CD4-positive, alpha-beta T cell treated with Interleukin-21 for 1 hour (primary cell): ENCODE results near the gene PRAC2.

Source experiments
- DNase-seq: peaks from one replicate; pipeline ENCODE4 v3.0.0-alpha.2; 2020

The PRAC2 gene

DNA sequence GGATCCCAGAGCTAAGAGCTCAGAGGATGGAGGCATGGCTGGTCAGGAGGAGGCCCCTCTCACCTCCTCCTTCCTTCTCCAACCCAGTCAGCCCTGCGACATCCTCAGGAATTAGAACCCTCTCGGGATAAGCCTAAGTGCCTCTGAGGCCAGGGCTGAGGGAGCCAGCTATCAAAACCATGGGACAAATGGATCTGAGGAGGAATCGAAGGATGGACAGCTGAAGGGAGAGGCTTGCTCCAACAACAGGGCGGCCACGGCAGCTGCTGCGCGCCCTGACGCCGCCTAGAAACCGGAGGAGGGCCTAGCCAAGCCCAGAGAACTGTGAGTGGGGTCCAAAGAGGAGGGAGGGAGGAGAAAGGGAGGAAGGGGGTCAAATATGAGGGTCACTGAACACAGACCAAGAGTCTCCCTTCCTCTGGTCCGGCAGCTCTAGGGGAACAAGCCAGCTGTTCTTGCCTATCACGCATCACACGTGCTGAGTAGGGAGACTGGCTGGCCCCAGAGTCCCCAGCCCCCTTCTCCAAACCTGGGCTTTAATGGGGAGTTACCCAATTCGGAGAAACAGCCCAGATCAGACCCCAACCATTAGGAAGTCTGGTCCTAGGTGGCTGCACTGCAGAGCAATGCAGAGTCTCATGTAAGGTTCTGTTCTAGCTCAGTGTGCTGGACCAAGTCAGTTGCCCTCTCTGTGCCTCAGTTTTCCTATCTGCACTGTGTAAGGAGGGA lies 11.5 kb downstream of the PRAC2 start:
- no peak for DNase-seq

DNA sequence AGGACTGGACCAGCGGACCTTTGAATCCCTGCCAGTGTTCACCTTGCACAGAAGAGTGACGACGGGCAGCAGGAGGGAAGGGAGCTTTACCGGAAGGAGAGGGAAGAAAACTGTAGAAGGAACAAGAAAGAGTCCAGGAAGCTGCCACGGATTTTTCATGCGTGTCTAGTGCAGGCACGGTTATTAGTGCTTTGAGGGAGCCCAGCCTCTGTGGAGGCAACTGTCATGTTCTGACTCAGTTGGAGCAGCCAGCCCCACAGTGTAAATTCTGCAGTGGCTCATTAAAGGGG lies 12.0 kb downstream of the PRAC2 start:
- no peak for DNase-seq

DNA sequence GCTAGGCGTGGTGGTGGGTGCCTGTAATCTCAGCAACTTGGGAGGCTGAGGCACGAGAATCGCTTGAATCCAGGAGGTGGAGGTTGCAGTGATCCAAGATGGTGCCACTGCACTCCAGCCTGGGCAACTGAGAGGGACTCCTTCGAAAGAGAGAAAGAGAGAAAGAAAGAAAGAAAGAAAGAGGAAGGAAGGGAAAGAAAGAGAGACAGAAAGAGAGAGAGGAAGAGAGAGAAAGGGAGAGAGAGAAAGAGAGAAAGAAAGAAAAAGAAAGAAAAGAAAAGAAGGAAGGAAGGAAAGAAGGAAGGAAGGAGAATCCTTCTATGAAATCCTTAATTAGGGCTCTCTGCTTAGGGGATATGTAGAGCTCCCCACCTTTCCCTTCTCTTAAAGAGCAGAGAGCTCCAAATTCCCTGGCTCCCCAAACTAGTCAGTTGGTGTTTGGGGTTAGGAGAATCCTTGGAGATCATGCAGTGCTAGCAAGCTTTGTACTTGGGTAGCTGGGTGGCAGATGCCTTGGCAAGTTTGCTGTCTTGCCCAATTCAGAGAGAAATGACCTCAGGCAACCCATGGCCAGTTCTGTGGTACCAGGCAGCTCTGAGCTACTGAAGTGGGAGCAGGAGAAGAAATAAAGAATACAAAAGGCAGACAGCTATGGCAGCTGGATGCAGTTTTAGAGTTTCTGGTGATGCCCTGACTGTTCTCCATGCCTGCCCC lies 14.5 kb downstream of the PRAC2 start:
- DNase-seq, result no peak

DNA sequence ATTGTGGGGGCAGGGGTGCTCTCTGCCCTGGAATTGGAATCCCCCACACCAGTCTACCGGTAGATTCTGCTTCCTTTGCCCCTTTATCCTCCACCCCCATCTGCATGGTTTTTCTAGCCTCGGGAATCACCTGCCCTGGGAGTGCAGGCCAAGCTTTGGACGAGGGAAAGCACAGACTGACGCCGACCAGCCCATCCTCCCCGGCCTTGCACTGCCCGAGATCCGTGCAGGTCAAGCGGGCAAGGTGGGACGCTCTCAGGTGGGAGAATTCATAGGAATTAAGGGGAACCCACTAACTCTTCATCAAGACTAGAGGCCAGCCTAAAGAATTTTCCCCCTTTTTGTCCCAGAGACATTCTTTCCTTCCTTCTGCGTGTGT lies 15.4 kb downstream of the PRAC2 start:
- no peak for DNase-seq

DNA sequence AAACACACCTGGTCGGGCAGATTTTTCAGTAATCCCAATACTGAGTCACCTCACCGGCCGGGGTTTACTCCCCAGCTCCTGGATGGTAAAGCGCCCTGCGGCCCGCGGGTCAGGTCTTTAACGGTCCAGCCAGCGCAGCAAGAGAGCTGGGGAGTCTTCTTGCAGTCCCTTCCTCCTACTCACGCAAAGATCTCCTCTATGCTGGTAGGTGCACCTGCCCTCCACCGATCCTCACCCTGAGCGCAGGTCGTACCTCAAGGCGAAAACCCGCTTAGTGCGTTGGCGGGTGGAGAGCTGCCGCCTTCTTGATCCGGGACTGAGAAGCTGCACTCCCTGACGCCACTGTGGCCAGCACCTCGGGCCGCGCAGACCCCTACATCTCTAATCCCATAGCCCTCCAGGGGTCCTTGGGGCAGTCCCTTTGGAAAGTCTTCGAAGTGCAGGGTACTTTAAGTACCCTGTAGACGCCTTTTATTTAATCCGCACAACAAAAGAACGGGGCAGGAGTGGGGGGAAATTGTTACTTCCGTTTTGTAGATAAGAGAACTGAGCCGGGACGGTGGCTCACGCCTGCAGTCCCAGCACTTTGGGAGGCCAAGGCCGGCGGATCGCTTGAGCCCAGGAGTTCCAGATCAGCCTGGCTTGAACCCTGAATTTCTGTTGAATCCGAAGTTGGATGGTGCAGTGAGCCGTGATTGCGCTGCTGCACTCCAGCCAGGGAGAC lies 16.0 kb downstream of the PRAC2 start:
- DNase-seq, result no peak

DNA sequence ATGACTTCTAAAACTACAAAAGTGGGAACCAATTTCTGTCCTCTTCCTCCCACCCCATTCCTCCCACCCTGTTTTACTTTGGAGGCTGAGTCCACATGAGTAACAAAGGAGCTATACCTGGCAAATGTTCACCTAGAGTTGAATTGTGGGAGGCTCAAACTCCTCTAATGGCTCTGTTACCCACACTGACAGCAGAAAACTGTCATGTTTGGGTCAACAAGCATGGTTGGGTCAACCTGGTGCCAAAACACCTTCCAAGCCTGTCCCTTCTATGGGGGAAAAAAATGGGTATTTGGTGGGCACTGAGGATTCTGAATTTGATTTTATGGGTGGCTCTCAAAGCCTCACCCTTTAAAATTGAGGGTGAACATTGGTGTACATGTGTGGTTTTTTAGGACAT lies 17.6 kb downstream of the PRAC2 start:
- DNase-seq, result no peak

DNA sequence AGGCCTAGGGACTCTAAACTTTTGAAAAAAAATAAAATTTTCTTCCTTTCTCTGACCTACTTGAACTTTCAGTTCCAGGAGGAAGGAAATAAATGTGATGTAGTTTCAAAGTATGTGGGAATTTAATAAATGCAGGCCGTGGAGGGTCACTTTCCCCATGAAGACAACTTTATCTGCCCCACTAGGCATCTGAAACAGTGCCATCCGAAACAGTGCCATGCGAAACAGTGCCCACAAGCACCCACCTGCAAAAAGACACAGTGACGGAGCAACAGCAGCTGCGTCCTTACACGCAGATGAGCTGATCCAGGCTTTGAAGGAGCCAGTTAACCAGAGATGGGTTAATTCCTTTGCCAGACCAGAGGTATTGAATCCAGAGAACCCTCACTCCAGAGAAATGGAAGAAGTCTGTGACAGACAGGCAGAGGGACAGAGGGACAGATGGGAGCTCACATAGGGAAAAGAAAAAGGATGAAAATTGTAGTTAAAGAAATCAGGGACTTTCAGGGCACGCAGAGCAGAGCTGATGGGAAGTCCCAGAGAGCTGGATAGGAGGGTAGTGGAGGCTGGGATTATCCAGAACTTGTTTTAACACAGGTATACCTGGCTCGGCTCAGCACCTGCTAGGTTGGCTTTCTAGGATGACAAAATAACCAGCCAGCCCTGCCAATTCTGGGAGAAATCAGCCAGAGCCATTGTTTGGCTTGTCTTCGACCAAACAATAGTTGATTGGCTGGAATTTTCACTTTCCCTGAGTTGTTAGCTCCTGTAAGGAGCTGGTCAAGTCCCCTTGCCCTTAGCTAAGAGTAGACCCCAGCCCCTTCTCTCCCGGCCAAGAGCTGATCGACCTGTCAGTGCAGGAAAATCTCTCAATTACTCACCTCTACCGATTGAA lies 22.6 kb downstream of the PRAC2 start:
- no peak for DNase-seq

DNA sequence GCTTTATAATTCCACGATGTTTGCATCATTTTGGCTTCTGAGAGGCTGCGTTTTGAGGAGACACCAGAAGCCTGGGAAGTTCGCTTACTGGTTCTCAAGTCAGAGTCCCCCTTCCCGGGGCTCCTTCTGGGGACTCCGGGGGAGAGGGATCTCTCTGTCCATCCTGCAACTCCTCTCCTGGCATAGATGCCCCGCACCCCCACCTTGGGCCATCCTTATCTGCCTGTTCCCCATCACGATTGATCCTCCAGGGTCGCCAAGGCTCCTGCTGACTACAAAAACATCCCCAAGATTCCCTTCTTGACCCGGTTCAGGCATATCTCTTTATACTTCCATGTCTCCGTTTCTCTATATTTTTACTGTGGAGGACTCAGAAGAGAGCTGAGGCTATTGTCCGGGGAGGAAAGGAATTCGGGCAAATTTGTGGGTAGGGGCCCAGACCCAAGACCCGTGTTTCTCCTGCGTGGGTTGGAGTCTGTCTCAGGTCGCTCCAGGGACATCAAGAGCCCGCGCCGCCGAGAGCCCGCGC lies 24.0 kb downstream of the PRAC2 start:
- DNase-seq, result no peak

DNA sequence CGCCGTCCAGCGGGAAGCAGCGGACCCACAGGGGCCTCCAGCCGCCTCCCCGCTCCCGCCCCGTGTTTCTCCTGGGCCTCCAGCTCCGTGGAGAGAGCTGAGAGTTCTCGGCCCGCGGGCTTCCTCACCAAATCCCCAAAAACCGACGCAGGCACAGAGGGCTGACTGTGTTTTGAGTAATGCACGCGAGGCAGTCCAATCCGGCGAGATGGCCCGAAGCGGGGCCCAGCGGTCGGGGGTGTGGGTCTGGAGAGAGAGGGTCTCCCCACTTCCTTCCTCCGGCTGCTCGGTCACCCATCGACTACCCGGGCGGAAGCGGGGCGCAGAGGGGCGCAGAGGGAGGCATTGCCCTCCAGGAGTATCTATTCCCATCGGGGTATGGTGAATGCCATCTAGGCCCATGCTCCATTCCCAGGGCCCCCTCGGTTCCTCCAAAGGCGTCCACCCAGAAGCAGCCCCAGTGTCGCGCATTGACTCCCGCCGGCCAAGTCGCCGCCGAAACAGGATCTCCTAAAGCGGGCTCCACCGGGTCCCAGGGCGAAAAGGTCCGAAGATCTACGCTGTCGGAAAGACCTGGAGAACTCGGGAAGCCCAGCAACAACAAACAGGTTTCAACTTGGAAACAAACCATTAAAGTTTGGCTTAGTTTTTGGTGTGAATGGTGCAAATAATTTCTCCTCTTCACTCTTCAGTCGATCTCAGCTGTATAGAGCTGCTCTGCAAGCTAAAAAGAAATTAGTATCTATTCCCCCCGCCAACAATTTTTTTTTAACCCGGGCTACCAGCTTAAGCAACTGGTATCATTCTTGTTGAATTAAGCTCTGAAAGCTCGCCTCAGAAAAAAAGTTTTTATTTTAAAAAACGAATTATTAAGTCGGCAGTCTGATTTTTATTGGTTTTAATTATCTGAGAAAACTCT lies 24.7 kb downstream of the PRAC2 start:
- DNase-seq, result no peak

DNA sequence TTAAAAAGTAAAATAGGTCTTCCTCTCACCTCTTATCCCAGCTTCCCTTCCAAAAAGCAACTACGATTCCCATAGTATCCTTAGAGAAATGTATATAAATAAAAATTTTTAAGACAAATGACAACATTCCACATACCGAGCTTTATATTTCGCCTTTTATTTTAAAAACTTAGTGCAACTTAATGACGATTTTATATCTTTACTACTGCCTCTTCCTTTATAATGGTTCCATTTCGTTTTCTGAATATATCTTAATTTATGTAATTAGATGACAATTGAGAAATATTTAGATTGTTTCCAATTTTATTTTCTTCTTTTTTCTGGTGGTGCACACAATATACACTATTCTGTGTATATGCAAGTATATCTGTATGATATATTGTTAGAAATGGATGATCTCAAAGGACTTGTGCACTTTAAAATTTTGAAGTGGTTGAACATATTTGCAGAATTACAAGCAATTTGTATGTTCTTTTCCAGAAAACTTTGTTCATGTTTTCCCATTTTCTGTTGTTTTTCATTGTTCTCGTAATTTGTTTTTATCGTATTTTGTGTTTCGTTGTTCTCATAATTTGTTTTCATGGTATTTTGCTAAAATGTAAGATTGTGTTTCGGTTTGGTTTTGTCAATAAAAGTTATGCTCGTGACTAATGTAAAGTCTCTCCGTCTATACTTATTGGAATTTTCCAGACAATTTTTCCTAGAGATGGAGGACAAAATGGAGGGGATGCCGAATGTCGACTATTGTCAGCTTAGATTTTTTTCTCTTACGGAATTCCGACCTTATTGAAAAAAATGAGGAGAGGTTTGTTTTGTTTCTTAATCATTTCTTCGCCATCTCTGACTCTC lies 26.0 kb downstream of the PRAC2 start:
- DNase-seq, result no peak

DNA sequence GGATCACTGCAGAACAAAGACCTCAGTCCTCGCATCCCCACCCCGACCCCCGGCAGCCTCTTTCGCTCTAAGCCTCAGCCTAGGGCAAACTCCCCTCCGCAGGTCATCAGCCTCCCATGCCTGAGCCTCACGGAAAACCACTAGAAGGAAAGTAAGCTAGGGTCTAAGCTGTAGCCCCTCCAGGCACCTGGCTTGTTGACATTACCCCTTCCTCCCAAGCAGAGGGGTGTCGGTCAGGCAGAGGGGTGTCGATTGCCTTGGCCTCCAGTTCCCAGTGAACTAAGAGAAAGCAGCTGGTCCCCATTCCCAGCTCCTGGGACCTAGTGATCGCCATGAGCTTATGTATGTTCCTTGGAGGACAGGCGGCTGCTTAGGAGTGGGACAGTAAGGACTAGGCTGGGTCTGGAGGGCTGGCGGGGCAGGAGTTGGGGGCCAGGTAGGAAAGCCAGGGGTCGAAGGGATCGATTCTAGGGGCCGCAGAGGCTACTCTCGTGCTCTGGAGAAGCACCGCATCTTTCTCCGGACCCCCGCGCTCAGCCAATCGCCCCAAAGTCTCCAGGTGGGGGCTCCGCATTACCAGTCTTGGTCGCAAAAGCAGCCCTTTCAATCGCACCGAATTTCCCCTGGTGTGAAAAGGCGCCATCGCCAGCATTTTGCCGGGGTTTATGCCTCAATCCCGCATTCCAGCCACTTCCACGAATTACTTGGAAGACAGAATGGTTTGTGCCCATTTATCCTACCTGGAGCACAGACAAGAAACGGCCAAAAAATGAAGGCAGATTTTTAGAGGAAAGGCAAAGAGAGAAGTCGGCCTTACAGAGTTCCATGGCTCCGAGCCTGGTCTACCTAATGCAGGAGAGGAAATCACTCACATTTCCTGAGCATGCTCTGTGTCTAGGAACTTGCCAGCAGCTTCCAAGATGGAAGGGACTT lies 26.9 kb downstream of the PRAC2 start:
- no peak for DNase-seq

DNA sequence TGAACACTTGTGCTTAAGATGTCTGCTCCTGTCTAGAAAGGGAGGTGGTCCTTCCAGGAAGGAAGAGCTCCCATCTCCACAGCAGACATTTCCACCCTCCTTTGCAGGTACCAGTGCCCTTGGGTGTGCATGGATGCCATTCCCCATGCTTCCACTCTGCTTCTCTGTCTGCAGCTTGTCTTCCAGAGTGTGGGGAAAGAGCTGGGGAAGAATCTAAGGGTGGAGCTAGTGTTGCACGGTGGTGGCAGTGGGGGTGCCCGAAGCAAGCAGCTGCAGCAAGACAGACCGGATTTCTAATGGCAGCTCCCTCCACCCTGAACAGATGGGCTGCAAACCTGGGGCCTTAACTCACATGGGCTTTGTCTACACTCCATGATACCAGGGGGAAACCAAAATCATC lies 28.2 kb downstream of the PRAC2 start:
- DNase-seq, result no peak

DNA sequence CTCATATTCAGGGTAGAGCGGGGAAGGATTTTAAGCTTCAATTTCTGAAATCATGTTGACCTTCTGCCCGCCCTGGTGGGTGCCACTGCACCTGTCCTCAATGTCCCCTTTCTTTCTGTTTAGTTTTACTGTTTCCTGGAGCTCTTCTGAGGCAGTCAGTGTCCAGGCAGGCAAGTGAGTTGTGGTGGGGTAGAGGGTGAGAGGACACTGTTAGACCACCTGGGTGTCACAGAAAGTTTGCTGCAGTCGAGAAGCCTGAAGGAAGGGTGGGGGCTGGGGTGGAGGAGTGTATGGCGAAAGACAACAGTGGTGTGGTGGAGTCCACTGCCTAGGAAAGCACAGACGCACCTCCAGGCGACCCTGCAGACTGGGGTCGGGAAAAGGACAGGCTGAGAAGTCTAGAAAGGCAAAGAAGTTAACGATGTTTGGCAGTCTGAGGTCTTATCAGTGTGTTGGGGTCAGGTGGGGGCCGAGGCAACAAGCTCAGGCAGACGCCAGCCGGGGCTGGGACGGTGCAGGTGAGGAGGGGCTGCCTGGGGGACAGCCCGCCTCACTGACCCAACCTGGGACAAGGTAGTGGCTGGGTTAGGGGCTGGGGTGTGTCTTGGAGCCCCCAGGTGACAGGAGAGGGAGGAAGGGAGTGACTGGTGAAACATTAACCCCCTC lies 28.9 kb downstream of the PRAC2 start:
- no peak for DNase-seq

DNA sequence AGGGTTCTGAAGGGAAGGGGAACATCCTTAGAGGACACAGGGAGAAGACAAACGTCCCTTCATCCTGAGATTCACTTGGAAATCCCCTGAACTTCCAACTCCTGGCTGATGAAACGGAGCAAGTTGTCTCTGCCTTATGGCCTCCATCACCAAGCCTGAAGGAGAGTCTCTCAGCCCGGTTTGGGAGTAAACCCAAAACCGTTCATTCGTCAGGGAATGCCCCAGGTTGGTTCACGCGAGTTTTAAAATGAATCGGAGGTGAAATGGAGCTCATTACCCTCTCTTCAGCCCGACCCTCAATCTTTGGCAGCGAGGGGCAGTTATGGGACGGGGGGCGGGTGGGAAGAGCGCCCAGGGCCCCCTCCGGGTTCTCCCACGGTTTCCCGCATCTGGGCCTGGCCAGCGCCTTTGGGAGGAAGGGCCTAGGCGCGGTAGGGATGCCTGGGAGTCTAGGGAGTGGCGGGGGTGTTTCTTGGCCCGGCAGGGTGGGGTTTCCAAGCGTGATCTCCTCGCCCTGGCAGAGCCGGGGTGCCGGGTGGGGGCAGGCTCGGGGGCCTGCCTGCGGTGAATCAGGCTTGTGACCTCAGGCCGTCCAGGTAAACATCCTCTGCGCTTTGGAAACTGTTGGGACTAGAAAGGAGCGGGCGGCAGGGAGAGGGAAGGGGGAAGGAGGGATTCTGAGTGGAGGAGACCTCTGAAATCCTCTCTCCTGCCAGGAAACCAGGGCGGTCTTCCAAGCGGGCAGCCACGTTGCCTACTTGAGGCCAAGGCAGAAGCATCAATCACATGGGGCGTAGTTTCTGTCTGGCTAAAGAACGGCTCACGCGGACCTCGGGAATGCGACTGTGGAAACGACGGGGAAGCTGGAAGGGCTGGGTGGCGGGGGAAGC lies 29.7 kb downstream of the PRAC2 start:
- no peak for DNase-seq

DNA sequence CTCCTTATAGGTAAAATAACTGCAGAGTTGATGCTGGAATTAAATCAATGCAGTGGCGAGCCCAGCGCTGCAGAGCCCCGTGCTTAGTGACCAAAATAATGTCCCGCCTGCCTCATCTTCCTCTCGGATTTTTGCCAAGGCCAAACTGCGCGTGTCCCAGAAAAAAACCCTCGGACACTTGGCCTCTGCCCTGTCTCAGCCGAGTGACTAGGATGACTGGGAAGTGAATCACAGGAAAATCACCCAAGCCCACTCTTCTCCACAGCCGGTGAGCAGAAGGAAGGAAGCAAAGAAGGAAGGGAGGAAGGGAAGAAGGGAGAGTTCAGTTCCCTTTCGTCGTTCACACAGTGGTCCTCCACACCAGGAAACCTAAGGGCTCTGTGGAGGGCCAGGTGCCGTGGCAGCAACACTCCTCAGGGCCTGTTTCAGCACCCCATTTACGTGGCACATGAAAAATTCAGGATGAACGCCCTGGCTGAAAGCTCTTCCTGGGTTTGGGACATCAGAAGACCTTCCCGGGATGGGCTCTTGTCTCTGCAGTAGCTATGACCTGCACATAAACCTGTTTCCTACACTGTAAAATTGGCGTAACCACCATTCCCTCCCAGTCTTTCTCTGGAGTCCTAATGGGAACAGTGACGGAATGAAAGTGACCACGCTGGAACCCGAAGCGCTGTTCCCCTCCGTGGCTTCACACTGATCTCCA lies 31.0 kb downstream of the PRAC2 start:
- DNase-seq, result no peak

DNA sequence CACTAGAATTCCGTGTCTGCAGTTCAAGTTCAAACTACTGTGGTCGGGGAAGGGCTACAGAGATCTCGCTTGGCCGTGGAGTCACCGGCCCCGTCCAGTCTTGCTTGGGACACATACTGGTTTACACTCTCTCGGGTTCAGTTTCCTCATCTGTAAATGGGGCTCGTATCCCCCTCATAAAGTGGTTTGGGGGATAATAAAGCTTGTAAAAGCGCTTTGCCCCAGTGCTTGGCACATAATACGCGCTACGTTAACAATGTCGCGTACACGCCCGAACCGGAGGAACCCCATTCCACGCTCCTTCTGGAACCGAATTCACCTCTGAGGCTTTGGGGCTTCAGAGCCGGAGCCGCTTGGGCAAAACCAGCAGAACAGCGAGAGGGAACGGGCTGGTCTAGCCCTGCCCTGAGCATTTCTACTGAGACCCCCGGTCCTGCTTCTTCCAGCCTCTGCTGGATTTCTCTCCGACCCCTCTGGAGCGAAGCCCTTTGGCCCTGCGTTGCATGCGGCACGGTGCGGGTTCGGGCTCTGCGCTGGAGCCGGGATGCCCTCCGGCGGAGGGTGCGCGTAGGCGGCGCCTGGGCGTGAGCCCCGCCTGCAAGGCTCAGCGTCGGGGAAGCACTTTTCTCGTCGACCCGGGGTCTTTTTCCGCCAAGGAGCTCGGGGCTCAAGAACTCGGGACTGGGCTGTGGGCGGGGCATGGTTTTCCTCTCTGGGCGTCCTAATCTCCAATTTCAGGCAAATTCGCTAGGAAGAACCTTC lies 31.7 kb downstream of the PRAC2 start:
- no peak for DNase-seq

DNA sequence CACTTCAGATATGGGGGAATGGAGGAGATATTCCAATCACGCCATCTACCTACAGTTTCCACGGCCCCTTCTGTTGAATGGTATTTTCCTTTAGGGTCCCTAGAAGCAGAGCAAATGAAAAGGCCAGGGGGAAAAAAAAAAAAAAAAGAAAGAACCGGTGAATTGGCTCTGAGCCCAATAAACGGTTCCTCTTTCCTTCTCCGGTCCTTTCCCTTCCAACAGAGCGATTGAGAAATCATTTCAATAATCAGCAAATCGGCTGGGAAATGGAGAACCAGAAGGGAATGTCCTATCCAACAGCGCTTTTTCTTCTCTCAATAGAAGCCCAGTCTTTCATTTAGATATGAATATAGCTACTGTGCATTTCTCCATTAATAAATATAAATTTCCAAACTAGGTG lies 32.4 kb downstream of the PRAC2 start:
- no peak for DNase-seq
